SH-SY5Y (cell line): ENCODE measurements around the gene HES7.

Experiments
- GATA2 ChIP-seq: IDR thresholded peaks from 2 replicates; pipeline ENCODE4 v1.6.1; 2011; ENCODE audit warnings: mild to moderate bottlenecking, low read depth, low read length
- GATA3 ChIP-seq: IDR thresholded peaks from 2 replicates; pipeline ENCODE4 v1.6.1; 2011; ENCODE audit warnings: low read depth, mild to moderate bottlenecking, low read length, moderate library complexity

- TF ChIP-seq GATA3 (no peak), GATA2 (no peak)
Observed at GRCh38 chr17:8142887-8143580, 19.1 kb upstream of the HES7 start.
